ENCODE data around the gene CCDC126.
"Not testable (repeated sequence)": the region's sequence is repeated elsewhere in the genome, so short reads cannot be mapped to it uniquely, and the experiment has no call there.

CCDC126 gene

GRCh38 chr7:23684041-23684440 is 86.9 kb downstream of the CCDC126 start:
- H3K4me3 ChIP-seq (ENCODE audit: low read length); H3K9me3 ChIP-seq (ENCODE audit: control insufficient read depth, low read length); H3K36me3 ChIP-seq (ENCODE audit: control insufficient read depth, insufficient read depth, low read length); H3K27me3 ChIP-seq (ENCODE audit: control insufficient read depth, insufficient read depth, low read length): not testable (repeated sequence)
- Histone ChIP-seq H3K9ac (ENCODE audit: low read length) (peak overlapping the region; percentile 28), H3K4me1 (ENCODE audit: control insufficient read depth, insufficient read depth, low read length) (peaks cover 30% of the 10 kb centered on the region)

GRCh38 chr7:23685731-23686130 is 88.5 kb downstream of the CCDC126 start:
- peak overlapping the region; percentile 6 for H3K4me3 ChIP-seq (ENCODE audit: low read length)
- H3K9ac ChIP-seq (ENCODE audit: low read length) = peak overlapping the region; percentile 76
- H3K4me1 ChIP-seq (ENCODE audit: control insufficient read depth, insufficient read depth, low read length) = peaks cover 30% of the 10 kb centered on the region
- H3K27me3 ChIP-seq (ENCODE audit: control insufficient read depth, insufficient read depth, low read length) = no peaks in the 10 kb centered on the region
- no peaks in the 10 kb centered on the region for H3K9me3 ChIP-seq (ENCODE audit: control insufficient read depth, low read length)
- no peaks in the 10 kb centered on the region for H3K36me3 ChIP-seq (ENCODE audit: control insufficient read depth, insufficient read depth, low read length)

- Histone ChIP-seq H3K9ac (ENCODE audit: low read length) (peak overlapping the region; percentile 19), H3K4me3 (ENCODE audit: low read length) (no peak overlapping the region), H3K36me3 (ENCODE audit: control insufficient read depth, insufficient read depth, low read length) (no peaks in the 10 kb centered on the region)
These were observed 89.8 kb downstream of the CCDC126 start for GRCh38 chr7:23687011-23687410.

GRCh38 chr7:23689165-23689564 is 92.0 kb downstream of the CCDC126 start:
- H3K9ac ChIP-seq (ENCODE audit: low read length) = no peak overlapping the region
- peaks cover 4% of the 10 kb centered on the region for H3K36me3 ChIP-seq (ENCODE audit: control insufficient read depth, insufficient read depth, low read length)
- H3K27me3 ChIP-seq (ENCODE audit: control insufficient read depth, insufficient read depth, low read length) = no peaks in the 10 kb centered on the region
- no peaks in the 10 kb centered on the region for H3K9me3 ChIP-seq (ENCODE audit: control insufficient read depth, low read length)
- H3K4me3 ChIP-seq (ENCODE audit: low read length) = no peak overlapping the region
- peaks cover 22% of the 10 kb centered on the region for H3K4me1 ChIP-seq (ENCODE audit: control insufficient read depth, insufficient read depth, low read length)

More at GRCh38 chr7:23687011-23687410, 89.8 kb downstream of the CCDC126 start:
- H3K27me3 ChIP-seq (ENCODE audit: control insufficient read depth, insufficient read depth, low read length) = no peaks in the 10 kb centered on the region
- H3K4me1 ChIP-seq (ENCODE audit: control insufficient read depth, insufficient read depth, low read length) = peaks cover 30% of the 10 kb centered on the region
- no peaks in the 10 kb centered on the region for H3K9me3 ChIP-seq (ENCODE audit: control insufficient read depth, low read length)

- Histone ChIP-seq H3K4me3 (ENCODE audit: low read length) (no peak overlapping the region), H3K4me1 (ENCODE audit: control insufficient read depth, insufficient read depth, low read length) (peaks cover 9% of the 10 kb centered on the region), H3K27me3 (ENCODE audit: control insufficient read depth, insufficient read depth, low read length) (no peaks in the 10 kb centered on the region), H3K9ac (ENCODE audit: low read length) (no peak overlapping the region), H3K36me3 (ENCODE audit: control insufficient read depth, insufficient read depth, low read length) (peaks cover 4% of the 10 kb centered on the region), H3K9me3 (ENCODE audit: control insufficient read depth, low read length) (no peaks in the 10 kb centered on the region)
These were observed 94.1 kb downstream of the CCDC126 start for GRCh38 chr7:23691320-23691719.

- Histone ChIP-seq H3K27me3 (ENCODE audit: control insufficient read depth, insufficient read depth, low read length) (no peaks in the 10 kb centered on the region), H3K4me3 (ENCODE audit: low read length) (no peak overlapping the region), H3K4me1 (ENCODE audit: control insufficient read depth, insufficient read depth, low read length) (peaks cover 5% of the 10 kb centered on the region), H3K9ac (ENCODE audit: low read length) (no peak overlapping the region), H3K9me3 (ENCODE audit: control insufficient read depth, low read length) (no peaks in the 10 kb centered on the region), H3K36me3 (ENCODE audit: control insufficient read depth, insufficient read depth, low read length) (peaks cover 4% of the 10 kb centered on the region)
These were observed 96.0 kb downstream of the CCDC126 start for GRCh38 chr7:23693224-23693623.

Data from mucosa of stomach (tissue), 1 donor.